Erythroblast (primary cell): ENCODE measurements around the gene RBM17.

Source experiments
- GATA1 ChIP-seq: IDR thresholded peaks from 2 replicates; pipeline ENCODE4 v1.6.1; 2011; ENCODE audit warnings: low read depth, mild to moderate bottlenecking, control low read depth, low read length, moderate library complexity
- POLR2A ChIP-seq: IDR thresholded peaks from 2 replicates; pipeline ENCODE4 v1.6.1; 2011; ENCODE audit warnings: mild to moderate bottlenecking, low read length

- TF ChIP-seq POLR2A (no peak), GATA1 (no peak)
Observed at GRCh38 chr10:6146013-6146785, 57.4 kb downstream of the RBM17 start.
